Stimulated activated CD8-positive, alpha-beta memory T cell treated with anti-CD3 and anti-CD28 coated beads, Interleukin-4, amount 100 ng/mL, for 24 hours (primary cell): ENCODE results near the gene DNASE1L3.
"Not testable (repeated sequence)": the region's sequence is repeated elsewhere in the genome, so short reads cannot be mapped to it uniquely, and the experiment has no call there.

Source experiments
- DNase-seq: peaks from one replicate; pipeline ENCODE4 v3.0.0-alpha.2; 2020; ENCODE audit warnings: low read depth

Gene DNASE1L3, protein sequence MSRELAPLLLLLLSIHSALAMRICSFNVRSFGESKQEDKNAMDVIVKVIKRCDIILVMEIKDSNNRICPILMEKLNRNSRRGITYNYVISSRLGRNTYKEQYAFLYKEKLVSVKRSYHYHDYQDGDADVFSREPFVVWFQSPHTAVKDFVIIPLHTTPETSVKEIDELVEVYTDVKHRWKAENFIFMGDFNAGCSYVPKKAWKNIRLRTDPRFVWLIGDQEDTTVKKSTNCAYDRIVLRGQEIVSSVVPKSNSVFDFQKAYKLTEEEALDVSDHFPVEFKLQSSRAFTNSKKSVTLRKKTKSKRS

DNA sequence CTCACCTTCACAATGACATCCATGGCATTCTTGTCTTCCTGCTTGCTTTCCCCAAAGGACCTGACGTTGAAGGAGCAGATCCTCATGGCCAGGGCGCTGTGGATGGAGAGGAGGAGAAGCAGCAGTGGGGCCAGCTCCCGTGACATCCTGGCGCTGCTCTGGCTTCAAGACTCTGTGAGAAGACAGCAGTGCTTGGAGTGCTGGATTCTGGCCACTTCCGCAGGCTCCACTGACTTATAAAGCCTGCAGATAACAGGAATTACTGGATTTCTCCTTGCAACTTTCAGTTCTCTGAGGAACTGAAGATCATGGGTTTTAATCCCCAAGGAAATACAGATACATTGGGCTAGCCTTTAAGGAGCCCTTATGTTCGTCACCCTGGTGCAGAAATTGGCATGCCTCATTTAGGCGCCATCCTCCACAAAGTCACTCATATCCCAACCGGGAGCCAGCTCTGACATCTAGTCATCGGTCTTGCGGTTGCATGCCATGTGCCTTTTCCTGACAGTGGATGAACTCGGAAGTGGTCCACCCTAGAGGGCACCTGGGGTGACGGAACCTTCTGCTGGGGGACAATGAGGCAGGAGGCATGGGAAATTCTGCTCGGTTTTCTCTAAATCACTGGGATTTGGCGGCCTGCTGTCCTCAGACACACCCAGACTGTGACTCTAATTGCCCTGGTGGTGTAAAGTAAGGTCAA lies at the start of gene DNASE1L3:
Gene DNASE1L3, minus strand, starts transcription at position 212 of the 700 bp plus-strand sequence. Its CDS starts 66 bp downstream, at position 146.
- no peak for DNase-seq

DNA sequence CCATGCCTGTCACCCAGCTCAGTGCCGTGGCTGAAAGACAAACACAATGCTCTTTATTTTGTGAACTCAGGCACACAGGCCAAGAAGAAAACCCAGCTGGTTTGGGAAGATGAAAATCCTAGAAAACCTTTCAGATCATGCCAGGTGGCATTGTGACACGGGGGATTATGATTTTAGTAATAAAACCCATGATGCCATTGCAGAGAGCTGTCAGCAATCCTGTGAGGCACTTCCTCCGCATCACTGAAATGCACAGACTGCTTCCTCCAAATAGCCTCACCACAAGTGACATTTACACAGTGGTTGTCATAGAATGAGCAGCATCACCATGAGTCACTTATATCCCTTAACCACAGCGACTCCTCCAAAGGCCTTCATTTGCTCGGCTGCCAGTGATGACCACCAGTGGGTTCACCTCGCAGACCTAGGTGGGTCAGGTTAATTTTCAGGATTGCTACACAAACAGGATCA lies 49.5 kb upstream of the DNASE1L3 start:
- no peak for DNase-seq

GRCh38 chr3:58258392-58259055 lies 47.8 kb upstream of the DNASE1L3 start:
- no peak for DNase-seq

- DNase-seq, result no peak
Measured at GRCh38 chr3:58256511-58256910, 45.7 kb upstream of the DNASE1L3 start.

DNA sequence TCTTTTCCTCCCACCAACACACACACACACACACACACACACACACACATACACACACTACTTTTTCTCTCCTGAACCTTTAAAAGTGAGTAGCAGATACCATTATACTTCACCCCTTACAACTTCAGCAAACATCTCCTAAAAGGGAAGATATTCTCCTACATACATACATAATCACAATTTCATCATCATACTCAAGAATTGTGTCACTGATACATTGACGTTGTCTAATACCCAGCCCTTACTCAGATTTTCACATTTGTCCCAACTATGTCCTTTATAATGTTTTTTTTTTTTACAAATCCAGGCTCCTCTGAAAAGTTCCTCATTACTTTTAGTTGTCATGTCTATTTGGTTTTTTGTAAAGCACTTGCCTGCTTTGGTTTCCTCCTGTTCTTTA lies 45.3 kb upstream of the DNASE1L3 start:
- no peak for DNase-seq

DNA sequence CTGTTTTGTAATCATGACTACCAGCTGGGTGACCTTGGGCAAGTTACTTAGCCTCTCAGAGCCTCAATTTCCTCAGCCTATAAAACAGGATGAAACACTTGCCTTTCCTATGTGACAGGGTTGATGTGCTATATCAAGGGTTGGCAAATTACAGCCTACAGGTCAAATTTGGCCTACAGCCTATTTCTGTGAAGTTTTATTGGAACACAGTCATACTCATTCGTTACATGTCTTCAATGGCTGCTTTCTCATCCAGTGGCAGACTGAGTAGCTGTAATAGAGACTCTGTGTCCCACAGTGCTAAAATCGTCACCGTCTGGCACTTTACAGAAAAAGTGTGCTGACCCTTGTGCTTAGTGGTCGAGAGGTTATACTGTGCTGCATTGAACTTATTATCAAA lies 43.4 kb upstream of the DNASE1L3 start:
- DNase-seq, result no peak

DNA sequence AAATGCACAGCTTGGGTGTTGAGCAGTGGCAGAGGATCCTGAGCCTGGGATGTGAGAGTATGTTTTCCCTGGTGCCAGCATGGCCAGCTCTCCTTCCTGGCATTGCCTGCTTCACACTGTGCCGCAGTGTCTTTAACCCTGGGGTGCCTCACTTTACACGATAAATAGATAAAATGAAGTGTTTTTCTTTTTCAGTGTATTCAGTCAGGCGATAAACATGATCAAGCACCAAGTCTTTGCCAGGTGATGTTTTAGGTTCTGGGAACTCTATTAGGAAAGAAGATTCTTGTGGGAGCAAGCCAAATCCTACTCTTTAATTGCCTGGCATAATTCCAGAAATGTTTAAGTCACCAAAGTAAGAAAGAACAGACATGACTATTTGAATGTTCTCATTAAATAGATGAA lies 40.9 kb upstream of the DNASE1L3 start:
- DNase-seq, result no peak

DNA sequence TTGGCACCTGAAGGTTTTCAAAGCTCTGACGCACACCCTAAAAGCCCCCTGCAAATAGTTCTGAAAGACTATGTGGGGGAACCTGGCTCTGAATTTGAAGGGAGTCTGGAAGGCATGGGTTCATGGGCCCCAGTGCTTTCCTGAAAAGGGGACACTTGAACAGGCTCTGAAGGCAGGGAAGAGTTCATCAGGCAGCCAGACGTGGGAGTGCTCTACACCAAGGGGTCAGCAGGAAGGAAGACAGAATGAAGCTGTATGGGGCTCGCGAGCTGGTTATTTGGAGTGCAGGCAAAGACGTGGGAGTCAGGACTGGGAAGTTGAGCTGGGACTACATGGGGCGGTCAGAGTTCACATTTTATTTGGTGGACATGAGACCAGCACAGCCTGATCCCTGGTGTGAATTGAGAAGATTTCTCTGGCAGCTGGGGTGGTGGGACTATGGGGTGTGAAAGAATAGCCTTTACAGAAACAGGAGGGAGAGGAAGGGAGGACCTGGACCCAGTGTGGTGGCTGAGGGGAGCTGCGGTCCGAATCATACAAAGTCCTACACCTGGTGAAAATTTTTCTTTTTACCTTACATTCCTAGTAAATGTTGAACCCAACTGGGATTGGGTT lies 39.4 kb upstream of the DNASE1L3 start:
- DNase-seq, result no peak

DNA sequence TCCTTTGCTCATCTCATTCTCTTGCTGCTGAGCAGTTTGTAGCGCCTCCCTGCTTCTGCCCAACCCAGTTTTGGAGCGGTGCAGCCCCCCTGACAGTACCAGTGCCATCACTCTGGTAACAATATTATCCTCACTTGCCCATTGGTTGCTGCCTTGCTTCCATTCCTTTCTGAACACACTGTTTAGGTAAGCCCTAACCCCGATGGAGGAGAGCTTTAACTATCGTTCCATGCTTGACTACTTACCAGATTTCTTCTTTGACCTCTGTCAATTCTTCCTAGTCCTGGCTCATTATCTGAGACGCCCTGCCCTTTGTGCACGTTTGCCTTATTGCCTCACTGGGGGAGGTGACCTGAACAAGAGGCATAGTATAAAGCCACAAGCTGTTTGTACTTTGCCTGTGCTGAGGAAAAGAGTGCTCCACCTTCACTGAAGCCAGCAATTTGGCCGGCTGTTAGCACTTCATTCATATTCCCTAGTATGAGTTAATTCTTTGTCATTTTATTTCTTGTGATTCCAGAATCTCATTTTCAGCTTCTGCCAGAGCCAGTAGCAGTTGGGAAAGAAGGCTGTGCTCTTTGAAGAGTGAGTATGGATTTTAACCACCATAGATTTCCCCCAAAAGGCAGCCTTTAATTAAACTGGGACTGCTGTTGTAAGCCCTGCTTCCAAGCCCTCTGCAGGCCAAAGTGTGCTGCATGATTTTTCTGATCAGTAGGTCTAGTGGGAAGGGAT lies 38.8 kb upstream of the DNASE1L3 start:
- no peak for DNase-seq

- DNase-seq, result no peak
Measured at GRCh38 chr3:58246148-58247047, 35.6 kb upstream of the DNASE1L3 start.

DNA sequence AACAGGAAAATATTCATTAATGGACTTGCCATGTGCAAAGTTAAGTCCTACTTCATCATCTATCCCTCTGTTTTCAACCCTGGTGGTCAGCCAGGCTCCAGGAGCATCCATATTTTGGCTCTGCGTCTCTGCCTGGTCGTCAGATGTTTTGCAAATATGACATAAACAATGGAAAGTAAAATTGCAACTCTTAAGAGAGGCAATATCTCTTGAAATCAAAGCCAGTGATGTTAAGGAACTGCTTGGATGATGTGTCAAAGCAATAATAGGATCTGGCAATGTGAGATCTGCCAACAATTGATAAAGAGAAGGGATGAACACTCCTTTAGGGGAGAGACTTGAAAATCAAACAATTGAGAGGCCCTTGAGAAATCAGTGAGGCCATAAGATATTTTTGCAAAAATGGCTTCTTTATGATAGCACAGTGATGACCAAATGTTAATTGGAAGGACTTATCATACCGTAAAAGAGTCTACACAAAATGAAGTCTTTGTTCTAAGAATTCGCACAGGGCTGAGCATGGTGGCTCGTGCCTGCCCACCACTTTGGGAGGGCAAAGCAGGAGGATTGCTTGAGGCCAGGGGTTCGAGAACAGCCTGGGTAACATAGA lies 33.3 kb upstream of the DNASE1L3 start:
- DNase-seq, result no peak

- not testable (repeated sequence) for DNase-seq
Measured at GRCh38 chr3:58242860-58243259, 32.1 kb upstream of the DNASE1L3 start.

DNA sequence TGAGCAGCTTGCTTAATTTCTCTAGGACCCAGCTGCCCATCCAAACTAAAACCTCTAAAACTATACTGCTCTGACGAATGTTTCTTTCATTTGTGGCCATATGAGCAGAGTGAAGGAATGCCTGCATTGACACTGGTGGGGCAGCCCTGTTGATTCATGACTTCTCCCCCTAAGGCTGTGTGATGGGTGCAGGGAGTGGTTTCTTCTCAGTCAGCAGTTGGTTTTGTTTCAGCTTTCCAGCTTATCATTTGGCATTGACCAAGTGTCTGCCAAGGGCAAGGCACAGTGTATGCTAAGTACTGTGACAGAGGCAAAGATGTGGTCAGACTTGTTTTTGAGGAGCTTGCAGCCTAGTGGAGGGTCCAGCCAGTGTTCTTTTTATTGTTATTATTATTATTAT lies 31.6 kb upstream of the DNASE1L3 start:
- no peak for DNase-seq

GRCh38 chr3:58241306-58242044 lies 30.7 kb upstream of the DNASE1L3 start:
- no peak for DNase-seq

- no peak for DNase-seq
Measured at GRCh38 chr3:58238830-58239229, 28.1 kb upstream of the DNASE1L3 start.

GRCh38 chr3:58237941-58238681 lies 27.3 kb upstream of the DNASE1L3 start:
- DNase-seq, result peak; percentile 39

GRCh38 chr3:58237238-58237940 lies 26.6 kb upstream of the DNASE1L3 start, which contains the start of gene ABHD6:
ABHD6 (plus strand) TSS chr3:58237792; CDS start chr3:58256587, 18,795 bp downstream.
- peak; percentile 68 for DNase-seq
